Adrenal gland (tissue), 12 donors: Measurements from ENCODE around the gene TNFAIP8L1. TPM values are rescaled to one million over a fixed set of nuclear protein-coding genes. Genes with fewer than 3 reads are reported as not detected.
A peak's percentile ranks its signal among the peaks of the same experiment; 100 is the strongest.

ENCODE experiments used
- DNase-seq, 7 donors: peaks; one replicate each; pipeline ENCODE4 v3.0.0-alpha.2; 2019 to 2020
- H3K27ac ChIP-seq, 5 donors: fragments of 200-600 bp; sonication (generic) in 4 of 5; 1 replicate in 3 of 5; 2 replicates in 2 of 5; pipeline versions ENCODE4 v1.5.1 to v1.8.0; 2016 to 2020; ENCODE audit warnings: mild to moderate bottlenecking in 1 of 5
- H3K27me3 ChIP-seq: fragments of 200-600 bp; 2 replicates; pipeline ENCODE4 v1.8.0; 2021
- H3K36me3 ChIP-seq, 2 donors: fragments of 200-600 bp; replicated peaks in 1 of 2; 1 replicate in 1 of 2; 2 replicates in 1 of 2; pipeline versions ENCODE4 v1.5.1 to v1.8.0; 2018 to 2022
- H3K4me1 ChIP-seq, 2 donors: fragments of 200-600 bp; replicated peaks in 1 of 2; 1 replicate in 1 of 2; 2 replicates in 1 of 2; pipeline versions ENCODE4 v1.5.1 to v1.8.0; 2018 to 2021
- H3K4me3 ChIP-seq, 4 donors: fragments of 200-600 bp; sonication (generic) in 3 of 4; one replicate each; pipeline ENCODE4 v1.5.1; 2016 to 2018
- H3K9me3 ChIP-seq, 3 donors: fragments of 200-600 bp; sonication (generic) in 1 of 3; replicated peaks in 1 of 3; 1 replicate in 2 of 3; 2 replicates in 1 of 3; pipeline versions ENCODE4 v1.5.1 to v1.8.0; 2016 to 2021
- POLR2A ChIP-seq, 2 donors: fragments of 450-650 bp; IDR thresholded peaks; one replicate each; pipeline ENCODE4 v1.6.1; 2017; ENCODE audit warnings: antibody characterized with exemption in 2 of 2, mild to moderate bottlenecking in 2 of 2, moderate library complexity in 1 of 2
- WGBS, 4 donors: extraction: QIAGEN DNeasy Blood & Tissue Kit in 2 of 4; methylation state at CpG; one replicate each; pipeline versions ENCODE4 v1.1.5 to v1.1.7; 2013 to 2017; 5-methylcytosine and 5-hydroxymethylcytosine counted together
- intact Hi-C, 2 donors: fragments of 100-400 bp; cut with DNase I; formaldehyde crosslinking; loops; one replicate each; pipeline versions ENCODE4 v1.14.1 to v1.15.0; 2022 to 2023
- polyA plus RNA-seq, 3 donors: library from polyadenylated mRNA; stranded (reverse); fragments of 200-250 nt in 2 of 3; fragments of 350-450 nt in 1 of 3; fragmentation: Illumina TruSeq in 1 of 3; extraction: RNeasy Lipid Tissue Mini Kit (QIAGEN cat#74804) in 1 of 3; gene quantifications; one replicate each; pipeline ENCODE4 v1.2.3, GENCODE V29; 2013 to 2014
- total RNA-seq, 9 donors: library from RNA; depleted of rRNA in 4 of 9; stranded (reverse); fragments of >200 nt in 4 of 9; fragments of 120-200 nt in 1 of 9; fragmentation: NEBNext Ultra II Directional in 1 of 9; extraction: Animal tissue kit (Norgen Biotek cat#: 25700) in 1 of 9; gene quantifications; one replicate each; pipeline versions ENCODE4 v1.1.0 to v1.2.4, GENCODE V29; 2013 to 2023
- TF ChIP-seq, protein P1 (sequence below), 6 experiments: fragments of 450-650 bp in 4 of 6; fragments of 200-600 bp in 2 of 6; sonication (generic) in 1 of 6; IDR thresholded peaks; 1 replicate in 5 of 6; 2 replicates in 1 of 6; pipeline versions ENCODE4 v1.5.1 to v1.8.0; 2016 to 2021; ENCODE audit warnings: antibody characterized with exemption in 6 of 6, mild to moderate bottlenecking in 2 of 6, moderate library complexity in 1 of 6
- donor health status: healthy with polysubstance abuse.
- donor health status: Bipolar disorder and iron deficiency.
- donor health status: DM: yes; HTN: yes; CAD: no.
- donor health status: DM: no; HTN: no; CAD: no.
- donor health status: DM: no; HTN: no; CAD: no.
- donor health status: DM: yes; HTN: yes; CAD: no.

Gene TNFAIP8L1
- total and polyA plus RNA-seq, 12 donors = 2.6 to 13.8 (median 5.5) TPM

GRCh38 chr19:4693471-4694121, 54.3 kb downstream of the TNFAIP8L1 start:
- Histone ChIP-seq H3K27me3 (no peaks in the 10 kb centered on the region), H3K9me3 (no peaks in the 10 kb centered on the region), H3K4me1 (no peaks in the 10 kb centered on the region), H3K27ac (peak overlapping the region in 2 of 5 donors; percentile 58 to 71), H3K36me3 (peaks cover 0 to 91% of the 10 kb centered on the region in 2 donors), H3K4me3 (no peak overlapping the region)
- DNase-seq = no peak
- TF ChIP-seq POLR2A (IDR thresholded peaks at IDR 0.05) = no peak
- TF ChIP-seq, protein P1, sequence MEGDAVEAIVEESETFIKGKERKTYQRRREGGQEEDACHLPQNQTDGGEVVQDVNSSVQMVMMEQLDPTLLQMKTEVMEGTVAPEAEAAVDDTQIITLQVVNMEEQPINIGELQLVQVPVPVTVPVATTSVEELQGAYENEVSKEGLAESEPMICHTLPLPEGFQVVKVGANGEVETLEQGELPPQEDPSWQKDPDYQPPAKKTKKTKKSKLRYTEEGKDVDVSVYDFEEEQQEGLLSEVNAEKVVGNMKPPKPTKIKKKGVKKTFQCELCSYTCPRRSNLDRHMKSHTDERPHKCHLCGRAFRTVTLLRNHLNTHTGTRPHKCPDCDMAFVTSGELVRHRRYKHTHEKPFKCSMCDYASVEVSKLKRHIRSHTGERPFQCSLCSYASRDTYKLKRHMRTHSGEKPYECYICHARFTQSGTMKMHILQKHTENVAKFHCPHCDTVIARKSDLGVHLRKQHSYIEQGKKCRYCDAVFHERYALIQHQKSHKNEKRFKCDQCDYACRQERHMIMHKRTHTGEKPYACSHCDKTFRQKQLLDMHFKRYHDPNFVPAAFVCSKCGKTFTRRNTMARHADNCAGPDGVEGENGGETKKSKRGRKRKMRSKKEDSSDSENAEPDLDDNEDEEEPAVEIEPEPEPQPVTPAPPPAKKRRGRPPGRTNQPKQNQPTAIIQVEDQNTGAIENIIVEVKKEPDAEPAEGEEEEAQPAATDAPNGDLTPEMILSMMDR (IDR thresholded peaks at IDR 0.05) = no peak
- WGBS, 4 donors = 86 to 91% (median 88%) methylated on average over 15 of the region's 15 CpGs
- intact Hi-C loops = no loop called here

DNA sequence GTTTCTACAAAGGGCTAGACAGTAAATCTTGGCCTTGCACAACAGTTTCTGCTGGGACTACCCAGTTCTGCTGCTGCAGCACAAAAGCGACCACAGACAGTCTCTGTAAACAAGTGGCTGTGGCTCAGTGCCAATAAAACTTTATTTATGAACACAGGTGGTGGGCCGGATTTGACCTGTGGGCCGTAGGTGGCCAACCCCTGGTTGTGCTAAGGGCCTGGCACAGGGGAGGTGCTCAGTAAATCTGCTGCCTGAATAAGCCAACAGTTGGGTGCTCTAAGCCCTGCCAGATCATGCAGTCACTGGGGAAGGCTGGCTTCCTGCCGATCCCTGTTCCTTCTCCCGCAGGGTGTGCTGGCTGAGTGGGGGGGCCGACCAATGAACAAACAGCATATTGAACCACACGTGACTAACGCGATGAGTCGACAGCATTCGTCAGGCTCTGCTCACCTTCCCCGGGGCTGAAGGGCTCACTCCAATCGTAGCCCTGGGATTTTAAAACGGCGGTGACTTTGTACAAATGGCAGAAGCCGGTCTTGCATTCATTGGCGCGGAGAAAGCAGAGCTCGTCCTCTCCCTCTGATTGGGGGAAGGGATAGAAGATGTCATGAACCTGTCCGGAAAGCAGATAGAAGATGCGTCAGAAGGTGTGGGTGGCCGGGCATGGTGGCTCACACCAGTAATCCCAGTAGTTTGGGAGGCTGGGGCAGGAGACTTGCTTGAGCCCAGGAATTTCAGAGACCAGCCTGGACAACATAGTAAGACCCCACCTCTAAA, 55.1 kb downstream of the TNFAIP8L1 start:
- peak in 6 of 7 donors; percentile 52 to 71 (median 64) for DNase-seq
- Histone ChIP-seq H3K4me3 (no peak overlapping the region), H3K9me3 (no peaks in the 10 kb centered on the region), H3K4me1 (no peaks in the 10 kb centered on the region), H3K27ac (peak overlapping the region in 4 of 5 donors; percentile 5 to 71 (median 38)), H3K27me3 (no peaks in the 10 kb centered on the region), H3K36me3 (peaks cover 0 to 87% of the 10 kb centered on the region in 2 donors)
- WGBS, 4 donors = 85 to 88% (median 87%) methylated on average over 20 to 22 of the region's 22 CpGs
- intact Hi-C loops = no loop called here
- TF ChIP-seq POLR2A (IDR thresholded peaks at IDR 0.05) = no peak
- TF ChIP-seq, protein P1 (IDR thresholded peaks at IDR 0.05) = no peak

DNA sequence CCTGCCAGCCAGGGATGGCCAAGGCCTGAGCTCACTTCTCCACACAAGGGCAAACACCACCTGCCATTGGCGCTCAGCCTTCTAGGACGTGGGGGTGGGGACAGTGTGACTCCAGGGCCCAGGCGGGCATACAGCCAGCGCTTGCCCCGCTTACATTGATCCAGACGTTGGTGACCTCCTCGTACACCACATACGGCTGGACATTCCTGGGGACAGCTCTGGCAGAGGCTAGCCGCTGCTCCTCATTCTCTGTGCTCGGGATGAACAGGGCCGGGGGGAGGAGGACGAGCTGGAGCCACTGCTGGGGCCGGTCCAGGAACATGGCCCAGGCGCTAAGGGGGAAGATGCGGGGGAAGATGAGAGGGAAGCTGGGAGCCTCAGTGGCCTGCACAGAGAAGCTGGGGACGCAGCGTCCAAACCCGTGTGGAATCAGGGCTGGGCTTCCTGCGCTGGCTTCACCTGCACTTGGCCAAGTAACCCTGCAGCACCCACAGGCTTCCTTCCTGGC, 56.0 kb downstream of the TNFAIP8L1 start:
- peak in 1 of 7 donors; percentile 45 for DNase-seq
- Histone ChIP-seq H3K9me3 (no peaks in the 10 kb centered on the region), H3K4me1 (no peaks in the 10 kb centered on the region), H3K27me3 (no peaks in the 10 kb centered on the region), H3K4me3 (no peak overlapping the region), H3K27ac (peak overlapping the region in 3 of 5 donors; percentile 19 to 71 (median 58)), H3K36me3 (peaks cover 0 to 87% of the 10 kb centered on the region in 2 donors)
- TF ChIP-seq, protein P1 (IDR thresholded peaks at IDR 0.05) = no peak
- TF ChIP-seq POLR2A (IDR thresholded peaks at IDR 0.05) = no peak
- 81 to 85% (median 84%) methylated on average over 7 to 19 of the region's 19 CpGs for WGBS, 4 donors
- intact Hi-C loops = no loop called here

DNA sequence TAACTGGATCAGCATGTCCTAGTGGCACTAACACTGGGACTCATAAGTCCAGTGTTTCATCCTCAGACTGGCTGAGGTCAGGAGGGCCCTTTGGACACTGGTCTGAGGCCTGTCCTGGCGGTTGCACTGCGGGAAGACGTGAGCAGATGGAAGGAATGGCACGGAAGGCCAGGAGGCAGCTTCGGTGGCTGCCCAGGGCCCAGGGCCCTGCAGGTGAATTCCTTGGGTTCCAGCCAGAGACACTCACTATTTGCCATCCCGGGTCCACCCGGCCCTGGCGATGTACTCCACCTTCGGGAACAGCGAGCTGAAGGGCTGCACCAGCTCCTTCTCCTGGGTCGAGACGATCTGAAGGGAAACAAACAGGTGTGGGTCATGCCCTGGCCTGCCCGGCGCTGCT, 58.0 kb downstream of the TNFAIP8L1 start:
- H3K27ac ChIP-seq = no peak overlapping the region
- H3K36me3 ChIP-seq = peaks cover 0 to 94% of the 10 kb centered on the region in 2 donors
- no peaks in the 10 kb centered on the region for H3K9me3 ChIP-seq
- TF ChIP-seq, protein P1 (IDR thresholded peaks at IDR 0.05) = no peak
- no peak for TF ChIP-seq POLR2A (IDR thresholded peaks at IDR 0.05)
- 92 to 98% (median 94%) methylated on average over 6 to 14 of the region's 14 CpGs for WGBS, 4 donors
- H3K4me1 ChIP-seq = no peaks in the 10 kb centered on the region
- no peak overlapping the region for H3K4me3 ChIP-seq
- DNase-seq = no peak
- no peaks in the 10 kb centered on the region for H3K27me3 ChIP-seq
- intact Hi-C loops = no loop called here
